ENCODE data around the gene SLC2A2. TPM values are rescaled to one million over a fixed set of nuclear protein-coding genes. Genes with fewer than 3 reads are reported as not detected.

SLC2A2 gene
- total RNA-seq, 1 experiment from 2014 or later = not detected

DNA sequence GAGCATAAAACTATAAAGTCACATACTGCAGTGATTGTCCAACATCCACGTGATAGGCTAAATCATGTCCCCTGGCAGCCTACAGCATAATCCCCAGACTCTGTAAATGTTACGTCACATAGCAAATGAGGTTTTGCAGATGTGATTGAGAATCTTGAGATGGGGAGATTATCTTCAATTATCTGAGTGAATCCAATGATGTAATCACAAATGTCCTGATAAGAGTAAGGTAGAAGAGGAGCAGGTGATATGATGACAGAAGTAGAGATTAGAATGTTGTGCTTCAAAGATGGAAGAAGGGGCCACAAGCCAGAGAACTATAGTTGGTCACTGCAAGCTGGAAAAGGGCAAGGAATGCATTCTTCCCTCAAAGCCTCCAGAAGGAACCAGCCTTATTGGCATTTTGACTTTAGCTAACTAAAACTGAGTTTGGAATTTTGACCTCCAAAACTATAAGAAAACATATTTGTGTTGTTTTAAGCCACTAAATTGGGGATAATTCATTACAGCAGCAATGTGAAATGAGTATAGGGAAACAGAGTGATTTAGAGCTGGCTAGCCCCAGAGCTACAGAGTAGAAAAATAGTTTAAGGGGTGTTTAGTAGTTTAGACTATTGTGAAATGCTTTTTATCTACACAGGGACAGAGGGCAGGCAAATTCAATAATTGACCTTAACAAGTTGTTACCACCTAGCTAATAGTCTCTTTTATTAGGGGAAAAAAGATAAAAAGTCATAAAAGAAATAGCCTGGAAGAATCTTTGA, 15.2 kb downstream of the SLC2A2 start:
- no peaks in the 10 kb centered on the region for H3K27me3 ChIP-seq (ENCODE audit: control insufficient read depth, insufficient read depth, low read length)
- no peak for DNase-seq
- no peaks in the 10 kb centered on the region for H3K36me3 ChIP-seq (replicated peaks; ENCODE audit: control insufficient read depth, insufficient read depth, low read length)
- H3K4me3 ChIP-seq (ENCODE audit: insufficient read depth, low read depth, low read length) = no peak overlapping the region

DNA sequence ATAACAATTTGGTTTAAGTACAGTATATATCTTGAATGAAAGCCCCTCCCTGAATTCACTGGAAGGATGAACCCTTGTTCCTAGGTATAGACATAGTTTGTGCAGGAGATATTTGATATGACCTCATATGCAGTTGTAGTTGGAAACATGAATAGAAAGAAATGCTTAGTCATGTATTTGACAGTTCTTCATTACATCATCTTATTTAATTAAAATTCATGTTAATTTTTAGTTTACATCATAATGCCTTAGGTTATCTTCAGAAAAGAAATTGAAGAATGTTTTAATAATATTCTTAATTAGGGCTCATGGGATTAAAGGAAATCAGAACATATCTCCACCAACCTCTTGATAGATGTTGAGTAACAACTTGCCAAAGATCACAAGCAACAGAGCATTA, 19.2 kb downstream of the SLC2A2 start:
- no peak for DNase-seq
- Histone ChIP-seq H3K4me3 (ENCODE audit: insufficient read depth, low read depth, low read length) (no peak overlapping the region), H3K27me3 (ENCODE audit: control insufficient read depth, insufficient read depth, low read length) (no peaks in the 10 kb centered on the region), H3K36me3 (replicated peaks; ENCODE audit: control insufficient read depth, insufficient read depth, low read length) (no peaks in the 10 kb centered on the region)

DNA sequence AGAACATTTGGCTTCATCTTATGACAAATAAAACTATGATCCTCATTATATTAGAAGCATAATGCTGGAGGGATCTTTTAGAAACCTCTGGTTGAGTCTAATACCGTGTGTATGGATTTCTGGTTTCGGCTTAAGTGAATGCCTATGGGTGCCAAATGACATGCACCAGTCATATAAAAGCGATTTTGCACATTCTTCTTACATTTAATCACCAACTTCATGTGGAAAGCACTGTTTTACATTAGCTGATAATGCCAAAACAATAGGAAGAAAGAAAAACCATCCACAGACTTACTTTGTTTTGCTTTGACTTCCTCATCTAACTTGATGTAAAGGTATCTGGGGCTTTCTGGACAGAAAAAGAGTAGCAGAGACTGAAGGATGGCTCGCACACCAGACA, 20.9 kb downstream of the SLC2A2 start:
- DNase-seq = no peak

DNA sequence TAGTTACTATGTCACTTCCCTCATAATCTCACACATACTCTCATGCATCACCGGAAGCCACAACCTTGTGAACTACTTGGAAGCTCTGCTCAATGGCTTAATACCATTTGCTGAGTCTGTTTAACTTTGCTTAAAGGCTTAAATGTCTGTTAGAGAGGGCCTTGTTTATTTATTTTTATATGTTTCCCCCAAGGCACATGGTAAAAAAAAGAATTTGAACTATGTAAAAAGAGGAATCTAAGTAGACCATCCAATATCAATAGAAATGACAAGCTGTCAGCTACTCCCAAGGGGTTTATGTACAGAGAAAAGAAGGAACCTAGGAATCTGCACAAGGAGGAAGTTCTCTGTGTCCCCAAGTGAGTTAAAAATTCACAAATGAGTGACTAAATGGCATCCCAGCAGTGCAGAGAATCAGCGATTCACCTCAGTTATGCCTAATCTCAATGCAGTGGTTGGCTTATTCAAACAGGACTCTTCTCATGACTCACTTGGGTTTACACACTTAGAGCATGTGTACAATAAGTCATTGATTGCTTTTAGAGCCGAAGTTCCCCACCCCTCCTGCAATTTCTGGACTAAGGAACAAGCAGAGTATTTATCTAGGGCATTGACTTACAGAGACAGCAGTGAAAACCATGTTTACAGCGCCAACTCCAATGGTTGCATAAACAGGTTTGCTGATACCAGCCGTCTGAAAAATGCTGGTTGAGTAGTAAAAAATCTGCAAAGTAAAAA, 24.4 kb downstream of the SLC2A2 start:
- DNase-seq = no peak
- Histone ChIP-seq H3K4me3 (ENCODE audit: insufficient read depth, low read depth, low read length) (no peak overlapping the region), H3K36me3 (replicated peaks; ENCODE audit: control insufficient read depth, insufficient read depth, low read length) (no peaks in the 10 kb centered on the region), H3K27me3 (ENCODE audit: control insufficient read depth, insufficient read depth, low read length) (no peaks in the 10 kb centered on the region)

More for the DNA sequence above, 20.9 kb downstream of the SLC2A2 start:
- Histone ChIP-seq H3K4me3 (ENCODE audit: insufficient read depth, low read depth, low read length) (no peak overlapping the region), H3K36me3 (replicated peaks; ENCODE audit: control insufficient read depth, insufficient read depth, low read length) (no peaks in the 10 kb centered on the region), H3K27me3 (ENCODE audit: control insufficient read depth, insufficient read depth, low read length) (no peaks in the 10 kb centered on the region)

DNA sequence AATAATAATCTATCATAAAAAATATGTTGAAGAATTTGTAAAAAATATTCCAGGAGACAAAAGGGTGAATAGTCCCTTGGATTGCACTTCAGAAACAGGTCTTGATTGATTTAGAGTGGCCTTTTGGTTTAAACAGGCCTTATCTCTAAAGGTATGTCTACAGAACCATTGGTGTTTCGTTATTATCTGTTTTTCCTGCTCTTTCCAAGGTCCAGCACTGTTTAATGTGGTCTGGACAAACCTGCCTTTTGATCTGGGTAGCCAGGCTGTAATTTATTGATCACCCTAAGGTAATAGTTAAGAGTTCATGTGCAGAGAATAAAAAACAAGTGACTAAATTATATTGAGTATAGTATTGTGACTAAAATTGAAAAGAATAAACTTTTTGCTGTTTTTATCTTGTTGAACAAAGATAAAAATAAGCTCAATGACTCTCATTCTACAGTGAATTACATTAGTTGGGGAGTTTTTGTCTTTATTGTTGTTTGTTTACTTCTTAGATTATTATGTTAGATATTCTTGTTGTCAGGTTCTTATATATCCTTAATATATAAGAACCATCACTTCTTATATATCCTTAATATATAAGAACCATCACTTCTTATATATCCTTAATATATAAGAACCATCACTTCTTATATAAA, 25.1 kb downstream of the SLC2A2 start:
- no peak overlapping the region for H3K4me3 ChIP-seq (ENCODE audit: insufficient read depth, low read depth, low read length)
- H3K27me3 ChIP-seq (ENCODE audit: control insufficient read depth, insufficient read depth, low read length) = no peaks in the 10 kb centered on the region
- no peak for DNase-seq
- H3K36me3 ChIP-seq (replicated peaks; ENCODE audit: control insufficient read depth, insufficient read depth, low read length) = no peaks in the 10 kb centered on the region

DNA sequence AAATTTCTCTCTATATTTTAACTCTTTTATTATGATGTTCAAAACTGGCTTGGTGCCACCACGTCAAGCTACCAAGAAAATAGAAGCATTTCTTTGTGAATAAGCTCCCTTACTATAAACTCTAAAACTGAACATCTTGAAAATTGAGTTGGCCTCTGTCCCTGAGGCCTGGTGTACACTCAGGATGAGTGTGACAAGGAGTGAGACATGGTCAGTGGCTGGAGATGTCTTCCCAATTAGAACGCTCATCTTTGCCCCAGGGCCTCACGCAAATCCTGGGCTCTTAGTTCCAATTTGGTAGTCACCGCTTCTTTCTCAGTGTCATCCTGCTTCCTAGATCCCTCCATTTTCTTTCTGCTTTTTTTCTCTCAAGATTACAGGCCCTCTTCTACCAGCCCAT, 26.2 kb downstream of the SLC2A2 start:
- no peaks in the 10 kb centered on the region for H3K36me3 ChIP-seq (replicated peaks; ENCODE audit: control insufficient read depth, insufficient read depth, low read length)
- no peaks in the 10 kb centered on the region for H3K27me3 ChIP-seq (ENCODE audit: control insufficient read depth, insufficient read depth, low read length)
- H3K4me3 ChIP-seq (ENCODE audit: insufficient read depth, low read depth, low read length) = no peak overlapping the region
- no peak for DNase-seq

DNA sequence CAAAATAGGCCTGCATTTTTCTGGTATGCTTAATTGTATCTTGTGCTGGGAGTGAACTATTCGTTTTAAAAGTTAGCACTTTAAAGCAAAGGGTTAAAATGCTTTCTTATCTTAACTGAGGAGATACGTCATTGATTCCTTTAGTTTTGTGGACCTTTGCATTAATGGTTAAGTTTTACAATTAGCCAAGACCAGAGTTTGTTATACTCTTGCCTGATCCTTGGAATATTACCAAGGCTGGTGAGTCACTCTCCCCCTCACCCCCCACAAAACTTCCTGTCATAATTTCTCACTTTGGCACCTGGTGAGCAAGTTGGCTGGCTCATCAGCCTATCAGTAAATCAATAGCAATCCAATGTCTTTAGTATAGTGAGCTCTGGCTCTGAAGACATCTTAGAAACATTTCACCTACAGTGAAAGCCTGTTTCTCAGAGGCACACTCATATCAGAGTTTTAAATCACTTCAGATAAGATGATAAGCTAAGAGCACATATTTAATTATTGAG, 26.7 kb downstream of the SLC2A2 start:
- Histone ChIP-seq H3K4me3 (ENCODE audit: insufficient read depth, low read depth, low read length) (no peak overlapping the region), H3K36me3 (replicated peaks; ENCODE audit: control insufficient read depth, insufficient read depth, low read length) (no peaks in the 10 kb centered on the region), H3K27me3 (ENCODE audit: control insufficient read depth, insufficient read depth, low read length) (no peaks in the 10 kb centered on the region)
- no peak for DNase-seq

DNA sequence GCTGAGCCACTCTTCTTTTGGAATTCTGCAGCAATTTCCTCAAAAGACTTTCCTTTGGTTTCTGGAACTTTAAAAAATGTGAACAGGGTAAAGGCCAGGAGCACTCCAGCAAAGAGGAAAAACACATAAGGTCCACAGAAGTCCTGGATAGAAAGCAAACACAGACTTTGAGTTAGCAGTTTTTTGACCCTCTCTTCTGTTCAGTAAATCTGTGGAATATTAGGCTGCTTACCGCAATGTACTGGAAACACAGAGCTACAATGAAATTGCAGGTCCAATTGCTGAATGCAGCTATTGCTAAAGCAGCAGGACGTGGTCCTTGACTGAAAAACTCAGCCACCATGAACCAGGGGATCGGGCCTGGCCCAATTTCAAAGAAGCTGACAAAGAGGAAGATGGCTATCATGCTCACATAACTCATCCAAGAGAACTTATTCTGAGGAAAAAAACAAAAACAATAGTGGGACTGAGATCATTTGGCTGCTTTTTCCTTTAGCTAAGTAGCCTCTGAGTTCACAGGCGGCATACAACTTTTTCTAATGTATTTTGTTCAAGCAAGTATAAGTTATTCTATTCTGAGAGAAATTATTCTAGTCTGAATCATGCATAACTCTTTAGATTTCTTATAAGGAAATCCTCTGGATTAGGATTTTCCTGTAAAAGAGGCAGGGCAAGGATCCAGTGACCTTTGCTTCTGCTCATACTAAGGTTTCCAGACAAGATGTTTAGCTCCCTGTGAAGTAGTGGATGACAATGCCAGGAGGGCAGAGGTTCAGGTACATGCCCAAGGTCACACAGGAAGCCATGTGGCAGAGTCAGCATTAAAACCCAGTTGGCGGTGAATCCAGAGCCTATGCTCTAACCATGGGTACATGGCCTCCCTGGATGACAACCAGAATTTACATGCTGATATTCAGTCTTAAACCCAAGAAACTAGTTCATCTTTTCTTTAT, 28.3 kb downstream of the SLC2A2 start:
- H3K36me3 ChIP-seq (replicated peaks; ENCODE audit: control insufficient read depth, insufficient read depth, low read length) = no peaks in the 10 kb centered on the region
- no peak for DNase-seq
- no peak overlapping the region for H3K4me3 ChIP-seq (ENCODE audit: insufficient read depth, low read depth, low read length)
- no peaks in the 10 kb centered on the region for H3K27me3 ChIP-seq (ENCODE audit: control insufficient read depth, insufficient read depth, low read length)

DNA sequence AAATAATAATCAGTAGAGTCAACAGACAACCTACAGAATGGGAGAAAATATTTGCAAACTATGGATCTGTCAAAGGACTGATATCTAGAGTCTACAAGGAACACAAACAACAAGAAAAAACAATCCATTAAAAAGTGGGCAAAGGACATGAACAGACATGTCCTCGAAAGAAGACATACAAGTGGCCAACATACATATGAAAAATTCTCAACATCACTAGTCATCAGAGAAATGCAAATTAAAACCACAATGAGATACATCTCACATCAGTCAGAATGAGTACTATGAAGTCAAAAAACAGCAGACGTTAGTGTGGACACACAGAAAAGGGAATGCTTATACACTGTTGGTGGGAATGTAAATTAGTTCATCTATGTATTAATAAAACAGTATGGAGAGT, 33.7 kb downstream of the SLC2A2 start:
- Histone ChIP-seq H3K27me3 (ENCODE audit: control insufficient read depth, insufficient read depth, low read length) (no peaks in the 10 kb centered on the region), H3K36me3 (replicated peaks; ENCODE audit: control insufficient read depth, insufficient read depth, low read length) (no peaks in the 10 kb centered on the region), H3K4me3 (ENCODE audit: insufficient read depth, low read depth, low read length) (no peak overlapping the region)
- DNase-seq = no peak

DNA sequence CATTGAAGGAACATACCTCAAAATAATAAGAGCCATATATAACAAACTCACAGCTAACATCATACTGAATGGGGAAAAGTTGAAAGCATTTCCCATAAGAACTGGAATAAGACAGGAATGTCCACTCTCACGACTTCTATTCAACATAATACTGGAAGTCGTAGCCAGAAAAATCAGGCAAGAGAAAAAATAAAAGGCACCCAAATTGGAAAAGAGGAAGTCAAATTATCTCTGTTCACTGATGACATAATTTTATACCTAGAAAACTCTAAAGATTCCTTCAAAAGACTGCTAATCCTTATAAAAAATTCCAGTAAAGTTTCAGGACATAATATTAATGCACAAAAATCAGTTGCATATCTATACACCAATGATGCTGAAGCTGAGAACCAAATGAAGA, 34.9 kb downstream of the SLC2A2 start:
- no peaks in the 10 kb centered on the region for H3K36me3 ChIP-seq (replicated peaks; ENCODE audit: control insufficient read depth, insufficient read depth, low read length)
- H3K27me3 ChIP-seq (ENCODE audit: control insufficient read depth, insufficient read depth, low read length) = no peaks in the 10 kb centered on the region
- H3K4me3 ChIP-seq (ENCODE audit: insufficient read depth, low read depth, low read length) = no peak overlapping the region
- DNase-seq = no peak

DNA sequence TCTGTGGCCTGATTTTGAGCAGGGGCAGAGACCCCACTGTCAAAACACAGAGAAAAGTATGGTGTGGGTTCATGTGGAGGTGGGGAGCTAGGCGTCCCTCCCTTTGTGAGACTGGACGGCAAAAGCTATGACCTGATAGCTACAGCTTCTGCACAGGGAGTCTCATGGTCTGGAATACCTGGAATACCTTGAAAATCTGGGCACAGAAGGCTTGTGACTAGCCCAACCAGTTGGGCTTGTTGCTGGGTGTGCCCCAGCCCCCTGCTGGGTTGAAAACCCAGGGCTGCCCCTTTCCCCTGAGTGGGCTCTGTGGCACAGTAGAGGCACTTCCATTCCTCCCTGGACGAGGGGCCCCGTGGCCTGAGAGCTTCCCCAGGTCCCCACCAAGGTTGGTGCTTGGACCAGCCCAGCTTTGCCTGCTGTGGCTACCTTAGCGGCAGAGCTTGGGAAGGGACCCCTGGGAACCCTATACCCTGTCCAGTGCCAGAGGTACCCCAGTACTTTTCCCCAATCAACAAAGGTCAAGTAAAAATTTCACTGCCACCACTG, 37.3 kb downstream of the SLC2A2 start:
- Histone ChIP-seq H3K4me3 (ENCODE audit: insufficient read depth, low read depth, low read length) (no peak overlapping the region), H3K36me3 (replicated peaks; ENCODE audit: control insufficient read depth, insufficient read depth, low read length) (no peaks in the 10 kb centered on the region), H3K27me3 (ENCODE audit: control insufficient read depth, insufficient read depth, low read length) (no peaks in the 10 kb centered on the region)
- no peak for DNase-seq

DNA sequence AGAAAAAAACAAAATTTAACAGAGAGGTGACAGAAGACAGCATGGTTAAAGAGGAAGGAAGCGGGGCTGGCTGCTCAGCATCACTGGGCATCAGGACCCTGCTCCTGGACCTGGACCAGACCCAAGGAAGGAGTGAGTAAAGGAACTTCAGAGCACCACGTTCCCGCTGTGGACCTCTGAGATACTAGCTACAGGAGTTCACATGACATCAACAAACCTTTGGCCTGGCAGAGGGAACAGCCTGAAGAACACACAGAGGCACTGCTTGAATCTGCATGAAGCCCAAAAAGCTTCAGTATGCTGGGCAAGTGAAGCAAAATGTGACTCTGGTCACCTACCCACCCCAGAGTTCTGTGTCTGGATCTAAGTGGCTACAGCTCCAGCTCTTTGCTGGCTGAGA, 38.1 kb downstream of the SLC2A2 start:
- no peaks in the 10 kb centered on the region for H3K27me3 ChIP-seq (ENCODE audit: control insufficient read depth, insufficient read depth, low read length)
- H3K4me3 ChIP-seq (ENCODE audit: insufficient read depth, low read depth, low read length) = no peak overlapping the region
- H3K36me3 ChIP-seq (replicated peaks; ENCODE audit: control insufficient read depth, insufficient read depth, low read length) = no peaks in the 10 kb centered on the region
- no peak for DNase-seq

DNA sequence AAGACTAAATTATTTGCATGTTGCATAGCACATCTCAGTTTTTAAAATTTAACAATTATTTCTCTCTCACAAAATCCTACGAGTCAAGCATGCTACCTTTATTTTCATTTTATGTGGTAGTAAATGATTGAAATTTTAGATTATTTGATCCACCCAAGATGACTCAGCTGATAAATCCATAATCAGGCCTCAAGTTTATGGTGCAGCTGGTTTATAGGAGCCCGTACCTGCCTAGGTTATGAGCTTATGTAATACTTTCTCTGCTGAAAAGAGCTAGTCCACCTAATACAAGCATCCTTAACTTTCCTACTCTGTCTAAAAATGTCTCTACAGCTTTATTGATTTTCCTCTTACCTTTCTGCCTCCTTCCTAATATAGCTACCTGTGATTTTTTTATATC, 41.2 kb downstream of the SLC2A2 start:
- no peak for DNase-seq
- H3K36me3 ChIP-seq (replicated peaks; ENCODE audit: control insufficient read depth, insufficient read depth, low read length) = no peaks in the 10 kb centered on the region
- no peaks in the 10 kb centered on the region for H3K27me3 ChIP-seq (ENCODE audit: control insufficient read depth, insufficient read depth, low read length)
- H3K4me3 ChIP-seq (ENCODE audit: insufficient read depth, low read depth, low read length) = no peak overlapping the region

DNA sequence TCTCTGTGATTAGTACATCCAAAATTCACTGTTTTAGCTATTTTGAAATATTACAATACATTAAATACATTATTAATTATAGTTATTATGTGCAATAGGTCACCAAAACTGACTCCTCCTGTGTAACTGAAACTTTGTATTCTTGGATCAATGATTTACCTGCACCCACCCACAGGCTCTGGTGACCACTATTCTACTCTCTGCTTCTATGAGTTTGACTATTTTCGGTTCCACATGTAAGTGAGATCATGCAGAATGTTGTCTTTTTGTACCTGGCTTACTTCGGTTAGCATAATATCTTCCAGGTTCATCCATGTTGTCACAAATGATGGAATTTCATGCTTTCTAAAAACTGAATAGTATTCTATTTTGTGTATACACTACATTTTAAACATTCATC, 43.8 kb downstream of the SLC2A2 start:
- no peaks in the 10 kb centered on the region for H3K27me3 ChIP-seq (ENCODE audit: control insufficient read depth, insufficient read depth, low read length)
- no peak for DNase-seq
- no peak overlapping the region for H3K4me3 ChIP-seq (ENCODE audit: insufficient read depth, low read depth, low read length)
- H3K36me3 ChIP-seq (replicated peaks; ENCODE audit: control insufficient read depth, insufficient read depth, low read length) = no peaks in the 10 kb centered on the region

Data from H7 (cell line).